Stimulated activated CD4-positive, alpha-beta T cell treated with anti-CD3 and anti-CD28 coated beads, Interleukin-1b, Interleukin-23, amount 100 ng/mL, for 1 hour (primary cell): ENCODE measurements around the gene LRRC52.

ENCODE experiments used
- DNase-seq, 2 donors: peaks; one replicate each; pipeline ENCODE4 v3.0.0-alpha.2; 2020; ENCODE audit warnings: low read depth in 2 of 2

LRRC52 gene

GRCh38 chr1:165543532-165544438 is at the start of gene LRRC52:
Gene LRRC52 (plus strand): TSS chr1:165544000. CDS start chr1:165544297, 297 bp downstream.
- no peak for DNase-seq

- no peak for DNase-seq
These were observed 48.6 kb upstream of the LRRC52 start for GRCh38 chr1:165494949-165495857.

- DNase-seq: no peak
These were observed 48.0 kb upstream of the LRRC52 start for GRCh38 chr1:165495858-165496205.

GRCh38 chr1:165496501-165496900 is 47.3 kb upstream of the LRRC52 start:
- DNase-seq: no peak

GRCh38 chr1:165497069-165498013 is 46.5 kb upstream of the LRRC52 start:
- no peak for DNase-seq

- no peak for DNase-seq
These were observed 42.4 kb upstream of the LRRC52 start for GRCh38 chr1:165501330-165501969.

GRCh38 chr1:165501970-165502348 is 41.8 kb upstream of the LRRC52 start:
- no peak for DNase-seq

- no peak for DNase-seq
These were observed 36.2 kb upstream of the LRRC52 start for GRCh38 chr1:165507570-165507969.

GRCh38 chr1:165508291-165508690 is 35.5 kb upstream of the LRRC52 start:
- no peak for DNase-seq

- DNase-seq: no peak
These were observed 31.0 kb upstream of the LRRC52 start for GRCh38 chr1:165512816-165513215.

GRCh38 chr1:165516469-165516868 is 27.3 kb upstream of the LRRC52 start:
- DNase-seq: no peak

GRCh38 chr1:165520646-165521045 is 23.2 kb upstream of the LRRC52 start:
- DNase-seq: no peak

- no peak for DNase-seq
These were observed 19.0 kb upstream of the LRRC52 start for GRCh38 chr1:165524639-165525285.

- no peak for DNase-seq
These were observed 18.1 kb upstream of the LRRC52 start for GRCh38 chr1:165525708-165526107.

- DNase-seq: no peak
These were observed 16.4 kb upstream of the LRRC52 start for GRCh38 chr1:165527251-165528007.

GRCh38 chr1:165531021-165531420 is 12.8 kb upstream of the LRRC52 start:
- no peak for DNase-seq

- DNase-seq: no peak
These were observed 11.7 kb upstream of the LRRC52 start for GRCh38 chr1:165532053-165532452.

- DNase-seq: no peak
These were observed 10.5 kb upstream of the LRRC52 start for GRCh38 chr1:165533254-165533653.

- no peak for DNase-seq
These were observed 7.8 kb upstream of the LRRC52 start for GRCh38 chr1:165536016-165536415.
